HFFc6 (cell line): ENCODE measurements around the gene RPUSD4. TPM values are rescaled to one million over a fixed set of nuclear protein-coding genes. Genes with fewer than 3 reads are reported as not detected.

Experiments used
- DNase-seq: peaks from one replicate; pipeline ENCODE4 v3.0.0-alpha.2; 2018
- H3K27ac Mint-ChIP-seq: 2 replicates; pipeline ENCODE4 v1.8.0; 2020; ENCODE audit warnings: mild to moderate bottlenecking, mixed read lengths
- H3K27me3 Mint-ChIP-seq: 2 replicates; pipeline ENCODE4 v1.8.0; 2021; ENCODE audit warnings: mild to moderate bottlenecking, moderate library complexity, mixed read lengths; ENCODE audit not compliant: insufficient read depth
- H3K36me3 Mint-ChIP-seq: 2 replicates; pipeline ENCODE4 v1.8.0; 2021; ENCODE audit warnings: low read depth, mixed read lengths
- H3K4me1 Mint-ChIP-seq: 2 replicates; pipeline ENCODE4 v1.8.0; 2020; ENCODE audit warnings: low read depth, mixed read lengths
- H3K4me3 Mint-ChIP-seq: 2 replicates; pipeline ENCODE4 v1.8.0; 2020; ENCODE audit warnings: mild to moderate bottlenecking, moderate library complexity, mixed read lengths
- H3K9me3 Mint-ChIP-seq: 2 replicates; pipeline ENCODE4 v1.8.0; 2020; ENCODE audit warnings: mild to moderate bottlenecking, mixed read lengths
- total RNA-seq, 6 experiments: library from RNA; stranded (reverse); fragmentation: NEBNext Ultra II Directional; extraction: Animal tissue kit (Norgen Biotek cat#: 25700); gene quantifications; 2 replicates in 1 of 6; 3 replicates in 5 of 6; pipeline ENCODE4 v1.2.3, GENCODE V29; 2021
- TF ChIP-seq, protein P1 (sequence below): fragments of 200-600 bp; sonication (generic); IDR thresholded peaks from 2 replicates; pipeline ENCODE4 v1.5.0; 2021; ENCODE audit warnings: antibody characterized with exemption, mild to moderate bottlenecking

RPUSD4 gene
- total RNA-seq, 6 experiments from 2014 or later = 18.8 to 20.9 (median 19.6) TPM

DNA sequence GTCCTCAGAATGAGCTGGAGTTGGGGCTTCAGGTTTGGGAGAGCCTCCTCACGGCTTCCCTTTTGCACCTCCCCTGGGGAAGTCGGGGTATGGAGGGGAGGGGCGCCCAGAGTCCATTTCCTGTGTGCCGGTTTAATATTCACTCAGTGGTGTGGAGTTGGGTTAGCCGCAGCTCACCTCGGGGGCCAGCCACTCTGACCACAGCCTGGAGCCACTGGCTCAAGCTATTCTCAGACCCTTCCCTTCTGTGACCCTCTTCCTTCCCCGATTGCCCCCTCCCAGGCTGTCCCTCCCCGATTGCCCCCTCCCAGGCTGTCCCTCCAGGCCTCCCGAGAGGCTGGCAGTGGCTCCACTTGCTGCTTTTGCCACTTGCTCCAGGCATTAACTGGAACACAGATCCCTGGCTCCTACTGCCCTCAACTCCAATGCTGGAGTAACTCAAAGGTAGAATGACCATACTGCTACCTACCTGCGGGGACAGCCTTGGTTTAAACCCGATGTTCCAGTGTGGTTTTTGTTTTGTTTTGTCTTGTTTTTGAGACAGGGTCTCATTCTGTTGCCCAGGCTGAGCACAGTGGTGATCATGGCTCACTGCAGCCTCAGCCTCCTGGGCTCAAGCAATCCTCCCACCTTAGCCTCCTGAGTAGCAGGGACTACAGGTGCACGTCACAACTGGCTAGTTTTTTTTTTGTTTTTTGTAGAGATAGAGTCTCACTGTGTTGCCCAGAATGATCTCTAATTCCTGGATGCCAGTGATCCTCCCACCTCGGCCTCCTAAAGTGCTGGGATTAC lies 29.3 kb downstream of the RPUSD4 start:
- Mint-ChIP-seq H3K36me3 (no peaks in the 10 kb centered on the region), H3K9me3 (peaks cover 8% of the 10 kb centered on the region; the same call in 1 of the 2 replicates), H3K4me3 (no peak overlapping the region), H3K27ac (no peak overlapping the region), H3K4me1 (no peaks in the 10 kb centered on the region), H3K27me3 (peaks cover 6% of the 10 kb centered on the region)
- TF ChIP-seq, protein P1, sequence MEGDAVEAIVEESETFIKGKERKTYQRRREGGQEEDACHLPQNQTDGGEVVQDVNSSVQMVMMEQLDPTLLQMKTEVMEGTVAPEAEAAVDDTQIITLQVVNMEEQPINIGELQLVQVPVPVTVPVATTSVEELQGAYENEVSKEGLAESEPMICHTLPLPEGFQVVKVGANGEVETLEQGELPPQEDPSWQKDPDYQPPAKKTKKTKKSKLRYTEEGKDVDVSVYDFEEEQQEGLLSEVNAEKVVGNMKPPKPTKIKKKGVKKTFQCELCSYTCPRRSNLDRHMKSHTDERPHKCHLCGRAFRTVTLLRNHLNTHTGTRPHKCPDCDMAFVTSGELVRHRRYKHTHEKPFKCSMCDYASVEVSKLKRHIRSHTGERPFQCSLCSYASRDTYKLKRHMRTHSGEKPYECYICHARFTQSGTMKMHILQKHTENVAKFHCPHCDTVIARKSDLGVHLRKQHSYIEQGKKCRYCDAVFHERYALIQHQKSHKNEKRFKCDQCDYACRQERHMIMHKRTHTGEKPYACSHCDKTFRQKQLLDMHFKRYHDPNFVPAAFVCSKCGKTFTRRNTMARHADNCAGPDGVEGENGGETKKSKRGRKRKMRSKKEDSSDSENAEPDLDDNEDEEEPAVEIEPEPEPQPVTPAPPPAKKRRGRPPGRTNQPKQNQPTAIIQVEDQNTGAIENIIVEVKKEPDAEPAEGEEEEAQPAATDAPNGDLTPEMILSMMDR = no peak
- DNase-seq = no peak

DNA sequence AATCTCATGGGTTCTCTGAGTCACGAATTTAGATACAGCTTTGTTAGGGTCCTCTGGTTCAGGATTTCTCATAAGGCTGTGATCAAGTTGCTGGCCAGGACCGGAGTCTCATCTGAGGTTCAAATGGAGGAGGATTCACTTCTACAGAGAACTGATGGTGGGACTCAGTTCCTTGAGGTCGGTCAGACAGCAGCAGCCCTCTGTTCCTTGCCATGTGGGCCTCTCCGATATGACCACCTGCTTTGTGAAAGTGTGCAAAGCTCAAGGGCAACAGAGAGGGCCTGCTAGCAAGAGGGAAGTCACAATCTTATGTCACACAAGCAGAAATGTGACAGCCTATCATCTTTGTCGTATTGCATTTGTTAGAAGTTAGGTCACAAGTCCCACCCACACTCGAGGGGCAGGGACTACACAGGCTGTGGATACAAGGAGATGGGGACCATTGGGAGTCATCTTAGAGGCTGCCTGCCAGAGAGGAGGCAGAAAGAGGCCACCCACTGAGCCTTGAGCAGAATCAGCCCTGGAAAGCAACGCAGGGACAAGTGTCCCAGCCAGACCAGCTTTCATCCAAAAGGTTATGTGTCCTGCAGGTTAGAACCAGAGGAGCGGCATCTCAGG lies 34.5 kb downstream of the RPUSD4 start:
- Mint-ChIP-seq H3K27me3 (peaks cover 35% of the 10 kb centered on the region), H3K9me3 (peaks cover 8% of the 10 kb centered on the region; the same call in 1 of the 2 replicates), H3K4me3 (no peak overlapping the region), H3K4me1 (no peaks in the 10 kb centered on the region), H3K36me3 (no peaks in the 10 kb centered on the region), H3K27ac (no peak overlapping the region)
- TF ChIP-seq, protein P1 = no peak
- DNase-seq = no peak

DNA sequence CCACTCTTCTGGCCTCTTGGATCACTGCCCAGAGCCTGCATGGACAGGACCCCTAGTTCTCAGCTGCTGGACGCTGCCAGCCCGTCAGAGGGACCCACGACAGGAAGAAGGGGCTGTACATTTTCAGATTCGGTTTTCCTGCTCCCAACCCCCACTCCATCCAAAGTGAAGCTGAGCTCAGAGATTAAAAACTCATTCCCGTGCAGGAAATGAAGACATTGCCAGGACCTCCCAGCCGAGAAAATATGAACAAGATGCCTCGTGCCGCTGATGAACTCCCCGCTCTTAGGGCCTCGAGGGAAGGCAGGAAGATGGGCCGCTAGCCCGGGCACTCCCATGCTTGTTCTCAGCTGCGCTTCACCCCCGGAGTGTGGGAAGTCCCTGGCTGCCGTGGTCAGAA lies 36.1 kb downstream of the RPUSD4 start:
- peaks cover 4% of the 10 kb centered on the region; the same call in 1 of the 2 replicates for H3K9me3 Mint-ChIP-seq
- H3K27ac Mint-ChIP-seq = no peak overlapping the region
- DNase-seq = no peak
- no peaks in the 10 kb centered on the region for H3K4me1 Mint-ChIP-seq
- no peaks in the 10 kb centered on the region for H3K36me3 Mint-ChIP-seq
- H3K4me3 Mint-ChIP-seq = no peak overlapping the region
- TF ChIP-seq, protein P1 = no peak
- peaks cover 42% of the 10 kb centered on the region for H3K27me3 Mint-ChIP-seq

DNA sequence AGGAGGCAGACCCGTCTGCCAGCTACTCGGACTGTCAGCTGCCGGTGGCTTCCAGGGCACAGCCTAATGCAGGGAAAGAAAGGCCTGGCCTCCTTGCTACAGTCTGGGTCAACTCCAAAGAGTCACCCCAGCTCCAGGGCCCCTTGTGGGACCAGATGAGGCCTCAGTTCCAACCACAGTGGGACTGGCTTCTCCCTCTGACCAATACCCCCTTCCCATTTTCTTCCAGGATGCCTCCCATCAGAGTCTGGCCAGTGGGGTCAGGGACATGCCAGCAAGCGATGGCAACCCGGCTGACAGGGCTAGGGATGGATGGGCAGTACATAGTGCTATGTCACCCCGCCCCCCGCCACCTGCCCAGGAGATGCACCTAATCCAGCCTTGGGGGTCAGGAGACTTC lies 36.6 kb downstream of the RPUSD4 start:
- no peaks in the 10 kb centered on the region for H3K36me3 Mint-ChIP-seq
- no peaks in the 10 kb centered on the region for H3K4me1 Mint-ChIP-seq
- H3K4me3 Mint-ChIP-seq = no peak overlapping the region
- peaks cover 44% of the 10 kb centered on the region for H3K27me3 Mint-ChIP-seq
- no peak for DNase-seq
- H3K27ac Mint-ChIP-seq = no peak overlapping the region
- TF ChIP-seq, protein P1 = no peak
- no peaks in the 10 kb centered on the region for H3K9me3 Mint-ChIP-seq

DNA sequence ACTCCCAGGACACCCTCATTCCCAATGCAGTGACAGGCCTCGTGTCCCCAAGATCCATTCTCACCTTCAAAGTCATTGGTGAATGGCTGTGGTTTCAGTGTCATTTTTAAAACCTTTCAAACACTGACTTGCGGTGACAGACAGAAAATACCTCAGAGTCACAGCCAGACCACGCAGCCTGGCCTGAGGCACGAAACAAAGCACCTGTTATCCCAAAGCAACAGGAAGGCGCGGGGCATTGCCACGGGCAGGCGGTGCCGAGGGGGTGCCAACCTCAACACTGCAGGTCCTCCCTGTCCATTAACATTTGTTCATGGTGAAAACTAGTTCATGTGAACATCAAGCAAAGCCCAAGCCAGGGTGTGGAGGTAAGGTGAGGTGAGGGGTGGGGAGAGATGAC lies 38.2 kb downstream of the RPUSD4 start:
- Mint-ChIP-seq H3K4me3 (no peak overlapping the region), H3K4me1 (no peaks in the 10 kb centered on the region), H3K9me3 (no peaks in the 10 kb centered on the region), H3K27ac (no peak overlapping the region), H3K27me3 (peaks cover 46% of the 10 kb centered on the region), H3K36me3 (no peaks in the 10 kb centered on the region)
- no peak for DNase-seq
- TF ChIP-seq, protein P1 = no peak
